Measurements from ENCODE around the gene ARHGAP33. TPM values are rescaled to one million over a fixed set of nuclear protein-coding genes. Genes with fewer than 3 reads are reported as not detected.

The ARHGAP33 gene
- total and polyA plus RNA-seq, 10 donors: 3.1 to 25.2 (median 12.6) TPM

DNA sequence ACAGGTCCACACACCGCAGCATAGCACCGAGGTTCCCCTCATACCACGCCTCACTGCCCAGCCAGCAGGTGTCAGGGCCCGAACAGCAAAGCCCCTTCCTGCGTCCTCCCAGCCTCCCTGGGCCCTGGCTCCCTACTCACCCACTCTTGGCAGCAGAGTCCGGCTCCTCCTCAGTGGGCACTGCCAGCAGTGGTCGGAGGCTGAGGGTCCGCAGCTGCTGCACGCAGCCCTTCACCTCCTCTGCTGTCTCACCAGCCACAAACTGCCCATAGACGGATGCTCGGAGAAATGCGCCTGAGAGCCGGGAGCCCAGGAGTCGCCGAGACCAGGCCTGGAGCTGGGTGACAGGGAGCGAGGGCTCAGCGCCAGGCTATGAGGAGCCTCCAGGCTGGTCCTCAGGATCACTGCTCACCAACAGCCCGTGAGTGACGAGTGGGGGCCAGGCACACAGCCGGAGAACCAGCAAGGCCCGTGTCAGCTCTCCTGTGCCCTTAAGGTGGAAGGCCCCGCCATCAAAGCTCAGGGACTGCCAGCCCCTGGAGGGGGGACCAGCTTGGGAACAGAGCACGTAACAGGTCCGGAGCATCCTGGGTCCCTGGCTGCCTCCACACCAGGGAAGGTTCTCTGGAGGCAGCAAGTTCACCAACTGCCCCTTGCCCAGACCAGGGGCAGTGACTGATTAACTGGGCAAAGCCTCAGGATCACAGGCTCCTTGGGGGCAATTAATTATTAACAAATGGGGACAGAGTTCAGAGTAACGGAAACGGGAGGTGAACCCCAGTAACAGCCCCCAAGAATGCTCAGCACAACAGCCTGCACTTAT, 37.1 kb downstream of the ARHGAP33 start, which contains the start of gene PRODH2:
Gene PRODH2 (minus strand): TSS at position 626 of the 823 bp plus-strand sequence. CDS start 40 bp downstream, at position 586.
- Histone ChIP-seq H3K9me3 (no peaks in the 10 kb centered on the region), H3K27me3 (replicated peaks in 1 of 7) (peaks cover 0 to 67% (median 0%) of the 10 kb centered on the region in 7 donors), H3K4me1 (peaks cover 0 to 4% (median 0%) of the 10 kb centered on the region in 6 donors), H3K27ac (no peak within 1 kb of the TSS), H3K4me3 (no peak within 1 kb of the TSS), H3K36me3 (no peaks in the 10 kb centered on the region)
- TF ChIP-seq, protein P1, sequence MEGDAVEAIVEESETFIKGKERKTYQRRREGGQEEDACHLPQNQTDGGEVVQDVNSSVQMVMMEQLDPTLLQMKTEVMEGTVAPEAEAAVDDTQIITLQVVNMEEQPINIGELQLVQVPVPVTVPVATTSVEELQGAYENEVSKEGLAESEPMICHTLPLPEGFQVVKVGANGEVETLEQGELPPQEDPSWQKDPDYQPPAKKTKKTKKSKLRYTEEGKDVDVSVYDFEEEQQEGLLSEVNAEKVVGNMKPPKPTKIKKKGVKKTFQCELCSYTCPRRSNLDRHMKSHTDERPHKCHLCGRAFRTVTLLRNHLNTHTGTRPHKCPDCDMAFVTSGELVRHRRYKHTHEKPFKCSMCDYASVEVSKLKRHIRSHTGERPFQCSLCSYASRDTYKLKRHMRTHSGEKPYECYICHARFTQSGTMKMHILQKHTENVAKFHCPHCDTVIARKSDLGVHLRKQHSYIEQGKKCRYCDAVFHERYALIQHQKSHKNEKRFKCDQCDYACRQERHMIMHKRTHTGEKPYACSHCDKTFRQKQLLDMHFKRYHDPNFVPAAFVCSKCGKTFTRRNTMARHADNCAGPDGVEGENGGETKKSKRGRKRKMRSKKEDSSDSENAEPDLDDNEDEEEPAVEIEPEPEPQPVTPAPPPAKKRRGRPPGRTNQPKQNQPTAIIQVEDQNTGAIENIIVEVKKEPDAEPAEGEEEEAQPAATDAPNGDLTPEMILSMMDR (IDR thresholded peaks at IDR 0.05 in 8 of 11, conservative IDR thresholded peaks at IDR 0.05 in 3 of 11): no peak
- TF ChIP-seq POLR2A (IDR thresholded peaks at IDR 0.05) (no peak), POLR2AphosphoS5 (IDR thresholded peaks at IDR 0.05) (no peak)
- no peak for DNase-seq
- intact Hi-C loops (cut with DNase I; ENCODE audit: low total_unique reads): no loop called here
- WGBS, 5 donors: 72 to 88% (median 76%) methylated on average over 15 to 26 of the region's 26 CpGs

DNA sequence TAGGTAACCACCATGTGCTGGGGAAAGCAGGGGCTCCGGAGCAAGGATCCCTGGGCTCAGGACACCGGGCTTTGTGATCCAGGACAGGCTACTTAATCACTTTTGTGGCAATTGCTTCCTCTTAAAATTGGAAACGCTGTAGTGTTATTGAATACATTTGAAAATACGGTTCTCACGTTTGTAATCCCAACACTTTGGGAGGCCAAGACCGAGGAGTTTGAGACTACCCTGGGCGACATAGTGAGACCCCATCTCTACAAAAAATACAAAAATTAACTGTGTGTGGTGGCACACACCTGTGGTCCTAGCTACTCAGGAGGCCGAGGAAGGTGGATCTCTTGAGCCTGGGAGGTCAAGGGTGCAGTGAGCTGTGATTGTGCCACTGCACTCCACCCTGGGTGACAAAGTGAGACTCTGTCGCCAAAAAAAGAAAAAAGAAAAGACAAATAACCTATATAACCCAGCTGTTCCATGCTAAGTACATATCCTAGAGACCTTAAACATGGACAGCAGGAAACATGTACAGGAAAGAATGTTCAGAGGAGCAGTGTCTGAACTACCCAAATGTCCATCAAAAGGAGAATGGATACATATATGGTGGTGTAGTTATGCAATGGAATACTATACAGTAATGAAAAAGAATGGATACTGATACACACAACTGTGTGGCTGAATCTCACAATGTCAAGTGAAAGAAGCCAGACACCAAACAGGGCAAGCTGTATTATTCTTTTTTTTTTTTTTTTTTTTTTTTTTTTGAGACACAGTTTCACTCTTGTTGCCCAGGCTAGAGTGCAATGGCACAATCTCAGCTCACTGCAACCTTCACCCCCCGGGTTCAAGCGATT, 37.9 kb downstream of the ARHGAP33 start:
- intact Hi-C loops (cut with DNase I; ENCODE audit: low total_unique reads): no loop called here
- WGBS, 5 donors: 85 to 91% (median 88%) methylated on average over 11 of the region's 11 CpGs

DNA sequence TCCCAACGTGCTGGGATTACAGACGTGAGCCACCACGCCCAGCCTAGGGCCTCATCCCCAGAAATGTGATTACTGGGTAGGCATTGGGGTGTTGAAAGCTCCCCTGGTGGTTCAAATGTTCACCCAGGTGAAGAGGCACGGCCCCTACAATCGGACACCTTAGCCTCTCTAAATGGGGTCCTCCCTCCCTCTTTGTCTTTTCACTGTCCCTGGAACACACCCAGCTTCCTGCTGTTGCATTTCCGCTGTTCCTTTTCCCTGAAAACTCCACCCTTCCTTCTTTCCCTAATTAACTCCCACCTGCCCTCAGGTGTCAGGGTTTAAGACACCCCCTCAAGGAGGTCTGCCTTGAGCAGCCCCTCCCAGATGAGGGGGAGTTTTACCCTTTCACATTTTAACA, 40.9 kb downstream of the ARHGAP33 start:
- Histone ChIP-seq H3K27me3 (replicated peaks in 1 of 7) (peaks cover 0 to 84% (median 0%) of the 10 kb centered on the region in 7 donors), H3K27ac (no peak overlapping the region), H3K36me3 (no peaks in the 10 kb centered on the region), H3K9me3 (no peaks in the 10 kb centered on the region), H3K4me1 (no peaks in the 10 kb centered on the region), H3K4me3 (no peak overlapping the region)
- intact Hi-C loops (cut with DNase I; ENCODE audit: low total_unique reads): no loop called here
- WGBS, 5 donors: 30 to 44% (median 36%) methylated on average over 6 of the region's 6 CpGs
- TF ChIP-seq POLR2A (IDR thresholded peaks at IDR 0.05) (no peak), POLR2AphosphoS5 (IDR thresholded peaks at IDR 0.05) (no peak)
- TF ChIP-seq, protein P1 (IDR thresholded peaks at IDR 0.05 in 8 of 11, conservative IDR thresholded peaks at IDR 0.05 in 3 of 11): no peak
- no peak for DNase-seq

More for the DNA sequence above, 37.9 kb downstream of the ARHGAP33 start:
- no peak for DNase-seq
- H3K27me3 ChIP-seq (replicated peaks in 1 of 7): peaks cover 0 to 76% (median 0%) of the 10 kb centered on the region in 7 donors
- peaks cover 0 to 3% (median 0%) of the 10 kb centered on the region in 6 donors for H3K4me1 ChIP-seq
- TF ChIP-seq POLR2A (IDR thresholded peaks at IDR 0.05): no peak
- TF ChIP-seq, protein P1 (IDR thresholded peaks at IDR 0.05 in 8 of 11, conservative IDR thresholded peaks at IDR 0.05 in 3 of 11): no peak
- TF ChIP-seq POLR2AphosphoS5 (IDR thresholded peaks at IDR 0.05): no peak
- no peak overlapping the region for H3K4me3 ChIP-seq
- H3K27ac ChIP-seq: no peak overlapping the region
- no peaks in the 10 kb centered on the region for H3K36me3 ChIP-seq
- H3K9me3 ChIP-seq: no peaks in the 10 kb centered on the region
